GM18511 (cell line): ENCODE data around the gene RPS29.
"Not testable (repeated sequence)": the region's sequence is repeated elsewhere in the genome, so short reads cannot be mapped to it uniquely, and the experiment has no call there.

Experiments
- ATAC-seq: cut with Tn5 transposase; IDR thresholded peaks from one replicate; pipeline ENCODE4 v1.9.1; 2021; ENCODE audit warnings: mild to moderate bottlenecking, moderate library complexity; ENCODE audit not compliant: unreplicated experiment

The RPS29 gene

DNA sequence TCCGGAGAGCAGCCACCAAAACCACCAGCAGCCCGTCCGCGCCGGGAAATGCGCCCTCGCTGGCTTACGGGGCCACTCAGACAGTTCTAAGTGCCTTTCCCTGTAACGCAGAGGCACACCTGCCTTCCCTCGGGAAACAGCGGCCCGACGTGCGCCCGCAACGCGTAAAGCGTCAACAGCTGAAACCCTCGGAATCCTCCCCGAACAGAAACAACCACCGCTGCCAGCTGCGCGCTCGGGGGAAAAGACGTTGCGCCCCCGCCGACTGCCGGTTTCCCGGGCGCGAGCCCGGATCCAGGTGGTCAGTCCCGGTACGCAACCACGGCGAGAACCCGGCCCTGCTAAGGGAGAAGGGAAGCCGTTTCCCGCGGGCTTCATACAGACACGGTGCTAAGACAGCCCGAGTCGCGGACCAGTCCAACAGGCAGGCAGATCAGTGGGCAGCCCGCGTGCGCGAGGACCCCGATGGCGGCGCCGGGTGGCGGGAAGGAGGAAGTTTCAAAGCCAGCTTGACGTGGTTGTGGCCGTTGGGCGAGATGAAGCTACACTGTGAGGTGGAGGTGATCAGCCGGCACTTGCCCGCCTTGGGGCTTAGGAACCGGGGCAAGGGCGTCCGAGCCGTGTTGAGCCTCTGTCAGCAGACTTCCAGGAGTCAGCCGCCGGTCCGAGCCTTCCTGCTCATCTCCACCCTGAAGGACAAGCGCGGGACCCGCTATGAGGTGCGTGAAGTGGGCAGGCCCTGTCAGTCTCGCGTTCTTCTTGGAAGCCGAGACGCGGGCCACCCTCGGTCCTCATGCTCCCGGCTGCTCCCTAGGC is 12.5 kb upstream of the RPS29 start, which contains the start of gene LRR1:
Gene LRR1 (plus strand): TSS at position 456 of the 816 bp plus-strand sequence. CDS start 81 bp downstream, at position 537.
- peak; percentile 52 for ATAC-seq

DNA sequence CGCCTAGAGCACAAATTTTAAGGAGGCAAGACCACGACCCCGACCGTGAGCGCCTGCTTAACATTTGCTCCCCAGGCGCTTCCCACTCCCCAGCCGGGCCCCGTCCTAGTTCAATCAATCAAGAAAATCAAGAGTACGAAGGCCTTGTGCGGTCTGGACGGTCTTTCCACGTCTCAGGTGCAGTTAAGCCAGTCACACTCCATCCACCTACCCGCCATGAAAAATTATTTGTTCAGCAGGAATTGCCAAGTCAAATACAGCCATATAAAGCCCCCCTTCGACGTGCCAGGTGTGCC is 12.0 kb upstream of the RPS29 start:
- ATAC-seq, result peak; percentile 2

DNA sequence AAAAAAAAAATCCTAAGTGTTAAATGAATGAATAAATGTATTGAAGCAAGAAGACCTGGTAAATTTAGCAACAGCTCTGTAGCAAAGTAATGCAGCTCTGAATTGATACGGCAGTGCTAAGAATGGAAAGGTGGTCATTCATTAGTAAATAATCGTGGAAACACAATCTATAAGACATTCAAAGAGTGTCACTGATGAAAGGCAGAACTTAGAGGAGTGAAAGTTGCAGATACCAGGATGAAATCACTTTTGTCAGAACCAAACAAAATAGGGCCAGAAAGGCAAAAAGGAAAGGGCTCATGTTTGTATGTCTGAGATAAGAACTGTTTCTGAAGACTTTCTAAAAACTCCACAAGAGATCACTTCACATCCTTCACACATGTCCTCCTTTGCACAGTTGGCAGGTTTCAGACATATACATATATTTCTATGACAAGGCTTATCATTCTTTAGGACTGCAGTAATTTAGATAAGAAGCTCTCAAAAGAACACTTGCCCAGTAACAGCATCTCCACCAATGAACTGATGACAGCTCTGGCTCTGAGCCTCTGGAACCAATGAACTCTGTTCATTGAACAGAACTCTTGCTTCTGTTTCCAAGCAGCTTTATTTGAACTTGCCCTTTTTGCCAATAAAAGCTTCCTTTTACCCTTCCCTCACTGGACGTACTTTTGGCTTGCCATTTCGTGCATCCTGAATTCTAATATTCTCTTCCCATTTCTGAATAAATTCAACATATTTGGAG is 8.3 kb upstream of the RPS29 start:
- peak; percentile 33 for ATAC-seq

DNA sequence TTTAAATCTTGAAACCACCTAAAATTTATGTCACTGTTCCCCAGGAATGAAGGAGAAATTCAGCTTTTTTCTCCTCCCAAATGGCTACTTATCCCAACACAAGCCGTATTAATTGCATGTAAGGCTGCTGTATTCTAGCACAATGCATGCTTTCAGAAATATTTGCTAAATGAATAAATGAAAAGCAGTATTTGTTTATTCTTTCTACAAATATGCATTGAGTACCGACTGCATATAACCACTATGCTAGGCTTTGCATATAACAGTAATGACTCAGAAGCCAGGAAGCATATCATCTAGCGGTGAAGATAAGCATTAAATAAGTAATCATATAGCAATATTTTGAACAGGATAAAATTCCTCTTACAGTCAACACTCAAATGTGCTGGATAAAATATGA is 6.8 kb upstream of the RPS29 start:
- no peak for ATAC-seq

DNA sequence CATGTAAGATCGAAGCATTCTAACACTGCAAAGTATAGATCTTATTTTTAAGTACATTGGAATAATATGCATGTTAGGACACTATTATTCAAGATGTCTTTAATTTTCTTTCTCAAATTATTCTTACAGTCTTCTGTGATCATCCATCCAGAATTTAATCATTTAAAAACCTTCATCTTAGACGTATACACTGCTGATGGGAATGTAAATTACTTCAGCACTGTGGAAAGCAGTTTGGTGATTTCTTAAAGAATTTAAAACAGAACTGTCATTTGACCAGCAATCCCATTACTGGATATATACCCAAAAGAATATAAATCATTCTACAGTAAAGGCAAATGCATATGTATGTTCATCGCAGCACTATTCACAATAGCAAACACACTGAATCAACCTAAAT is 3.2 kb upstream of the RPS29 start:
- ATAC-seq, result no peak

DNA sequence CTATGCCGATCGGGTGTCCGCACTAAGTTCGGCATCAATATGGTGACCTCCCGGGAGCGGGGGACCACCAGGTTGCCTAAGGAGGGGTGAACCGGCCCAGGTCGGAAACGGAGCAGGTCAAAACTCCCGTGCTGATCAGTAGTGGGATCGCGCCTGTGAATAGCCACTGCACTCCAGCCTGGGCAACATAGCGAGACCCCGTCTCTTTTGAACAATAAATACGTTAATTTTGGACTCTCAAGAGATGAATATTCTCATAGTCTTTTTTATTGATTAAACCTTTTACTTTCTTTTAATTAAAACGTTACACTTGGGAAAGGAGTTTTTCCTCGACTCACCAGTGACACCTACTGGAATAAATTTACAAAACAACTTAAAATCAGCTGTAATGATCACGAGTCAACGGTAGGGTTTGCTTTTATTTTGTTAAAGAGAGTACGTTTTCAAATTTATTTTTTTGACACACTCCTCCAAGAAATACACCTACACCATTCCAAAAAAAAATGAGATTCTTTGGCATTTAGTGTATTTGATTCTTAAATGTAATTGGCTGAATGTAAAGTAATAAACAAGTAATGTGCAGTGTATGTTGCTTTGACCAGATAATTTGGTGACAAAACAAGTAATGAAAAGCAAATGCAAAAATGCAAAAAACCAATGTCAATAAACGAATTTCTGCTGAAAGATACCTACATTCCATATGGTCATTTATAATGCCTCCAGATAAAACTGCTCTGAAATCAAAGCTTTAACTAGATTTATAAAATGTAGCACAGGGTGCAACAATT is 687 bp upstream of the RPS29 start:
- peak; percentile 31 for ATAC-seq

DNA sequence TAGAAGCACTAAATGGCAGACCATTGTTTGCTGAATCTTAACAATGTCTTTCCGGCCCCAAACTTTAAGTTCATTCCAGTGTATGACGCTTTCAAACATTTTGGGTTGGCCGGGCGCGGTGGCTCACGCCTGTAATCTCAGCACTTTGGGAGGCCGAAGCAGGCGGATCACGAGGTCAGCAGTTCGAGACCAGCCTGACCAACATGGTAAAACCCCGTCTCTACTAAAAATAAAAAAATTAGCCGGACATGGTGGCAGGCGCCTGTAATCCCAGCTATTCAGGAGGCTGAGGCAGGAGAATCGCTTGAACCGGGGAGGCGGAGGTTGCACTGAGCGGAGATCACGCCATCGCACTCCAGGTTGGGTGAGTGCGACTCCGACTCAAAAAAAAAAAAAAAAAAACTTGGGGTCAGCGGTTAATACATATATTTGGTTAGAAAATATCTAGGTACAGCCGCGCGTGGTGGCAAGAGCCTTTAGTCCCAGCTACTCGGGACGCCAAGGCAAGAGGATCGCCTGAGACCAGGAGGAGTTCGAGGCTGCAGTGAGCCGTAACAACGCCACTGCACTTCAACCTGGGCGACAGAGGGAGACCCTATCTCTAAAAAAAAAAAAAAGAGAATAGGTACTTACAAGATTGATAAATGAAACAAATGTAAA is 1.1 kb downstream of the RPS29 start:
- ATAC-seq, result not testable (repeated sequence)

DNA sequence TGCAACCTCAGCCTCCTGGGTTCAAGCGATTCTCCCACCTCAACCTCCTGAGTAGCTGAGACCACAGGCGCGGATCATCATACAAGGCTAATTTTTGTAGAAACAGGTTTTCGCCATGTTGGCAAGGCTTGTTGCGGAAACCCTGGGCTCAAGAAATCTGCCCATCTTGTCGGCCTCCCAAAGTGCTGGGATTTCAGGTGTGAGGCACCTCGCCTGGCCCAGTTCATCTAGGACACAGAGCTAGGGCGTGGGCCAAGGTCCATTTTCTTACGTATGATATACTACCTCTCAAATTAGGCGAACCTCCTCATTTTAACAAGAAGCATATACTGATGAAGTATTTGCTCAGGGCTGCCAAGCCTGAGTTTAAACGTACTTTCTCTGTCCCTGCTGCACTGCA is 2.1 kb downstream of the RPS29 start:
- ATAC-seq, result no peak

DNA sequence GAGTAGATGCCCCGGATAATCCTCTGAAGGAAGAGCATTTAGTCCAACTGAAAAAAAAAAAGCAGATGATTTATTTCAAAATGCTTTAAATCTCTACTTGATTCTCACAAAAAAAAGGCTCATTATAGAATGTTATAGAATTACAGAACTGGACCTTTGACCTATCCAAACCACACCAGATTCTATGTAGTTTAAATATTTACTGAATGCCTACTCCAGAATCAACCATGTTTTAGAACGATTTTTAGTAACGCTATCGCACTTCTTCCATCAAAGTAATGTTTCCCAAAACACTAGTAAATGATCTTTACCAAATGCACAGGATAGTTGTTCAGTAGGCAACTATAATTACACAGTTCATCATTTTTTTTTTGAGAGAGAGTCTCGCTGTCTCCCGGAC is 2.6 kb downstream of the RPS29 start:
- ATAC-seq, result no peak

DNA sequence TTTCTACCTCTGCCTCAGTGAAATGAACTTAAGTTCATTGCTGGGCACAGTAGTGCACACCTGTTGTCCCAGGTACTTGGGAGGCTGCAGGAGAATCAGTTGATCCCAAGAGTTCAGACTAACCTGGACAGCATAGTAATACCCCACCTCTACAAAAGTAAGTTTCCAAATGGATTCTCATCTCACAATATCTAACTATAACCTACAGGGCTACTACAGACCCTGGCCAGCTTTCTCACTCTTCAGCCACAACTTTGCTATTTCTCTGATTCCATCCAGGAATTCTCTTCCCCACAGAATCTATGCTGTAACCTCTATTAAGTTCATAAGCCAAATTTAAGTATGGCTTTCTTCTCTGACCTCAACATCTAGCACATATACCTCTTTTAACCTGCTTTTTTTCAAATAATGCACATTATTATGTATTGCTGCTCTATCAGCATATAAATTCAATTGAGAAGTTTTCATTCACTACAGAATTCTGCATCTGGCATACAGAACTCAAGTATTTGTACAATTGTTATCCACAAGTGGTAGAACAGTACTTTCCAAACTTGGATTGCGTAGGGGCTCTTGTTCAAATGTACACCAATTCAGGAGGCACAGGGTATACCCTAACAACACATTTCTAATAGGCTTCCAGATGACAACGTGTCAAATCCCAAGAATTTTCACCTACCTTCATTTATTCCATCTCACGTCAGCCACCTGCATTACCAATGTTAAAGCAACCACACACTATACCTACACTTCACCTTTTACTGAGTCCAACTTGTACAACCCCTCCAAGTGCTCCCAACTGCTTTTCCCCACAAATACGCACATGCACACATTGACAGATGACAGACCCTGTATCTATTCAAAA is 3.8 kb downstream of the RPS29 start:
- ATAC-seq, result no peak

DNA sequence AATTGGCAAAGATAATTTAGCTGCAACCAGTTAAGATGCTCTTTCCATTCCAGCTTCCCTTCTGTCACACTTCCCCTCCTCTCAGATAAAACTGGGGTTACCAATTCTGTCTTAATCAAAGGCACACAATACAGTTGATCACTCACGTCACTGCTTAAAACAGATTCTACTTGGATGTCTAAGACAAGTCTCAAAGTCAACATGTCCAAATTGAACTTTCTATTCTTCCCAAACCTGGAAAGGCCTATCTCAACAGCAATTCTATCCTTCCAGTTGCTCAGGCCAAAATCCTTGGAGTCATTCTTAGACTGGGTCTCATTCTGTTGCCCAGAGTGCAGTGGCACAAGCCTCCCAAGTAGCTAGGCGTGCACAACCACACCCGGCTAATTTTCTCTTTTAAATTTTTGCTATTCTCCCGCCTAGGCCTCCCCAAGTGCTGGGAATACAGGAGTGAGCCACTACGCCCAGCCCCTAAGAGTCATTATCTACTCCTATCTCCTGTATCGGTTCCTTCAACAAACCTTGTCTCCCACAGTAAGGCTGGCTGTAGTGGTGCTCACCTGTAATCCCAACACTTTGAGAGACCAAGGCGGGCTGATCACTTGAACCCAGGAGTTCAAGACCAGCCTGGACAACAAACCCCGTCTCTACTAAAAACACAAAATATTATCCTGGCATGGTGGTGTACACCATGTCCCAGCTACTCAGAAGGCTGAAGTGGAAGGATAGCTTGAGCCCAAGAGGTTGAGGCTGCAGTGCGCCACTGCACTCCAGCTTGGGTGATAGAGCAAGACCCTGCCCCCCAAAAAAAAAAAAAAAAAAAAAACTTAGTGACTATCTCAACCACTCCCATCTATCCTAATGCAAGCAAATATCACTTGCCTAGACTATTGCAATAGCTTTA is 4.7 kb downstream of the RPS29 start:
- ATAC-seq, result no peak

DNA sequence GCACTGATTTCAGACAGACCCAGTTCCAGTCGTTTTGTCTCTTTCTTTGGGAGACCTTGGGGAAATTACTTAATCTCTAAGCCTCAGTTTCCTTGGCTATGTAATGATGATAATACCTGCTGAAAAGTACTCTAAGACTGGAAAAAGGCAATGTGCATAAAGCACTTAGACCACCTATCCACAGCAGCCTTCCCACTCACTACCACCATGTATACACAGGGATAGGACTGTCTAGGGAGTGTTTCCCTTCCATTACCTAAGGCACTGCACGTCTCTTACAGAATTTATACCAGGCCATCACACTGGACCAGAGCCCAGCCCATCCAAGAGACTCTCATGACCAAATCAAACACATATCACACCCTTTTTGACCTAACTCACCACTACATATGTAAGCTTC is 6.3 kb downstream of the RPS29 start:
- no peak for ATAC-seq

DNA sequence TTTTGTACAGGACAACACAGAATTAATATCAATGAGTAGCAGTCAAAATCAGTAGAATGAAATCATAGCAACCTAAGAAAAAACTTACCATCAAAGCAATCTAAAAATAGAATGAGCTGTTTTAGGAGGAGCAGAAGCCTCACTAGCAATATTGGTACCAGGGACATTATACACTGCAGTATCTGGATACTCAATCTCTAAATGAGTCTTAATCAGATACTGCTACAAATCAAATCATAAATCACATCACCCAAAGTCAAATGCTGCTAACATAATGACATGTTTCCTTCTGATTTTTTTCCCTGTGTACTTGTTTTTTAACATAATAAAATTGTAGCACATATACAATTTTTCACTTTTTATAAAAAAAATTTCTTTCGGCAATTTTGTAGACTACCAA is 8.0 kb downstream of the RPS29 start:
- ATAC-seq, result no peak

DNA sequence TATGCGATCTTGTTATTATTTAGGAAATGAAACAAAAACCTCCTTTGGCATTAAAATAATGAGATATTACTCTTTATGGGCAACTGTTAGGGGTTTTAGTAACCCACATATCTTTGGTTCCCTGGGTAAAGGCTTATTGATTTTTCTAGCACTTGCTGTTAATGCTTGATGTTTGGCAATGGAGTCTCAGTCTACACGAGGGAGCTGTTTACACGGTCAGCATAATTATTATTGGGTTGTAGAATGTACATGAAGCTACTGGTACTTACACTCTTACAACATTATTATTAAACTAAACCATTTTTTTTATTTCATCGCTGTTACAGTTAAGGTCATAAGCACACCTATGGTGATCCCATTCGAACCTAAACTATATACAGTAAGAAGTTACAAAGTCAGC is 12.1 kb downstream of the RPS29 start:
- no peak for ATAC-seq

DNA sequence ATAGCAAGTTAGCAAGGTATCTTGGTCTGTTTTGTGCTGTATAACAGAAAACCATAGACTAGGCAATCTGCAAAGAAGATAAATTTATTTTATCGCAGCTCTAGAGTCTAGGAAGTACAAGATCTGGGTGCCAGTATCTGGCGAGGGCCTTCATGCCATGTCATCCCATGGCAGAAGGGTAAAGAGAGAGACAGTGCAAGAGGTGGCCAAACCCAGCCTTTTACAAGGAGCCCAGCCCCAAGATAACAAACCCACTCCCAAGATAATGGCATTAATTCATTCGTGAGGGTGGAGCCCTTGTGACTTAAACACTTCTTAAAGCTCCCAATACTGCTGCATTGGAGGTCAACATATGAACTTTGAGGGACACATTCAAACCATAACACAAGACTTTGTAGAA is 16.9 kb downstream of the RPS29 start:
- ATAC-seq, result no peak

DNA sequence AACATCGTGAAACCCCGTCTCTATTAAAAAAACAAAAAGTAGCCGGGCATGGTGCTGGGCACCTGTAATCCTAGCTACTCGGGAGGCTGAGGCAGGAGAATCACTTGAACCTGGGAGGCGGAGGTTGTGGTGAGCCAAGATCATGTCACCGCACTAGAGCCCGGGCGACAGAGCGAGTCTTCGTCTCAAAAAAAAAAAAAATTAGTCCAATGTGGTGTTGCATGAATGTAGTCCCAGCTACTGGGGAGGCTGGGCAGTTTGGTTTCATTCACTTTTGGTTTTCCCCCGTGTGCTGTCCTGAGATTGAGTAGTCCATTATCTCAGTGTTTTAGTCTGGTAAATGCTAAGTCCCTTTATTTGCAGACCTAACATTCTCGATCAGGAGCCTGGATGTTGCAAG is 19.5 kb downstream of the RPS29 start:
- ATAC-seq, result no peak

DNA sequence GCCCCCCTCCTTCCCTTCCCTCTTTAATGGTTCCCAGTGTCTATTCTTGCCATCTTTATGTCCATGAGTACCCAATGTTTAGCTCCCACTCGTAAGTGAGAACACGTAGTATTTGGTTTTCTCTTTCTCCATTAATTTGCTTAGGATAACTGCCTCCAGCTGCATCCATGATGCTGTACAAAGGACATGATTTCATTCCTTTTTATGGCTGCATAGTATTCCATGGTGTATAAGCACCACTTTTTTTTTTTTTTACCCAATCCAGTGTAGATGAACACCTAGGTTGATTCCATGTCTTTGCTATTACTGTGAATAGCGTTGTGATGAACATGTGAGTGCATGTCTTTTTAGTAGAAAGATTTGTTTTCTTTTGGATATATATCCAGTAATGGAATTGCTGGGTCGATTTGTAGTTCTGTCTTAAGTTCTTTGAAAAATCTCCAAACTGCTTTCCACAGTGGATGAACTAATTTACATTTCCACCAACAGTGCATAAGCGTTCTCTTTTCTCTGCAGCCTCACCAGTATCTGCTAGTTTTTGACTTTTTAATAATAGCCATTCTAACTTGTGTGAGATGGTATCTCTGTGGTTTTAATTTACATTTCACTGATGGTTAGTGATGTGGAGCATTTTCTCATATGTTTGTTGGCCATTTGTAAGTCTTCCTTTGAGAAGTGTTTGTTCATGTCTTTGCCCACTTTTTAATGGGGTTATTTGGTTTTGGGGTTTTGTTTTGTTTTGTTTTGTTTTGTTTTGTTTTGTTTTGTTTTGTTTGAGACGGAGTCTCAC is 26.0 kb downstream of the RPS29 start:
- no peak for ATAC-seq

DNA sequence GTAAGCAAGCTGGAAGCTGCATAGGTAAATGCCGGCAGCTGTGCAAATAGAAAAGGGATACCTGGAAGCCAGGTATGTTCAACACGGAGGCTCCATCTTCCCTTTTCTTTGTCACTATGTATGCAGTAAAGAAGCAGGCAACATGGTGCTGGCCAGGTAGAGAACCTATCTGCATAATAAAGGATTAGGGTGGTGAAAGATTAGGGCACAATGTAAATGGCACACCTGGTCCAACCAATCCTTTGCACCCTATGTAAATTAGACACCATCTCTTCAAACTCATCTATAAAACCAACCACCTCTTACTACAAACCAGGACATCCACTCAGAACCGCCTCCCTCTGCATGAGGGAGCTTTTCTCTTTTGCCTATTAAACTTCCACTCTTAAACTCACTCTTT is 32.3 kb downstream of the RPS29 start:
- ATAC-seq, result no peak
